GM12875 (cell line): ENCODE data around the gene MIER2.

Experiments used
- H3K4me3 ChIP-seq: one replicate; pipeline ENCODE4 v1.5.1; 2011; ENCODE audit warnings: low read depth, low read length, control low read depth
- CTCF ChIP-seq: IDR thresholded peaks from 2 replicates; pipeline ENCODE4 v1.5.1; 2011; ENCODE audit warnings: low read depth, mild to moderate bottlenecking, control low read depth, inconsistent platforms, low read length, moderate library complexity, borderline replicate concordance; ENCODE audit not compliant: insufficient read depth

MIER2 gene

GRCh38 chr19:379796-380195, 35.2 kb upstream of the MIER2 start:
- H3K4me3 ChIP-seq = no peak overlapping the region

GRCh38 chr19:378706-379105, 34.1 kb upstream of the MIER2 start:
- TF ChIP-seq CTCF = no peak
- H3K4me3 ChIP-seq = no peak overlapping the region

More at GRCh38 chr19:379796-380195, 35.2 kb upstream of the MIER2 start:
- no peak for TF ChIP-seq CTCF

- no peak for TF ChIP-seq CTCF
- no peak overlapping the region for H3K4me3 ChIP-seq
Measured at GRCh38 chr19:377801-378581, 33.4 kb upstream of the MIER2 start.

- no peak overlapping the region for H3K4me3 ChIP-seq
- TF ChIP-seq CTCF = no peak
Measured at GRCh38 chr19:376111-376470, 31.5 kb upstream of the MIER2 start.

GRCh38 chr19:375395-376110, 31.0 kb upstream of the MIER2 start:
- TF ChIP-seq CTCF = no peak
- H3K4me3 ChIP-seq = no peak overlapping the region

GRCh38 chr19:374886-375235, 30.3 kb upstream of the MIER2 start:
- no peak for TF ChIP-seq CTCF
- no peak overlapping the region for H3K4me3 ChIP-seq

GRCh38 chr19:374183-374885, 29.7 kb upstream of the MIER2 start:
- no peak for TF ChIP-seq CTCF
- no peak overlapping the region for H3K4me3 ChIP-seq
